ENCODE measurements around the gene SRSF2. TPM values are rescaled to one million over a fixed set of nuclear protein-coding genes. Genes with fewer than 3 reads are reported as not detected.

Gene SRSF2
- total and polyA plus RNA-seq, 2 experiments from 2014 or later = 123 to 165 TPM

DNA sequence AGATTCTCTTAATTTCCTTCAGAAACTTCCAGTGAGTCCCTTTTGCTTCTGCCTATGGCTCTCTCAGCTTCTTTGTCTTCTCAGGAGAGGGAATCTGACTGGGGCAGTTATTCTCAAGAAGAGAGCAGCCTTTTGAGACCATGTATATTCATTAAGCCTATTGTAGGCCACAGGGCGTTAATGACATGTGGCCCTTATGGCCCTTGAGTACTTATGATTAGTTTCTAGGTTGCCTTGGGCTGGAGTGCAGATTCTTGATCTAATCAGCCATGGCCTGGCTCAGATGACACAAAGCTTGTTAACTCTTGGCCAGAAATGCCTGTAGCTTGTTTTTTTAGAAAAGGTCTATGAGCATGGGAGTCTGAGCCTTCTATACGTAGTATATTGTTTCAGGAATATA is 18.2 kb upstream of the SRSF2 start:
- WGBS, 2 experiments (ENCODE audit: low coverage in 1 of 2, low lambda C conversion rate in 2 of 2, missing lambda C conversion rate in 2 of 2) = 98 to 100% methylated on average over 2 of the region's 2 CpGs
- in situ Hi-C loops (cut with MboI) = no loop called here
- H3K4me1 ChIP-seq (ENCODE audit: insufficient read depth) = no peaks in the 10 kb centered on the region
- H2AFZ ChIP-seq = no peak overlapping the region
- no peak overlapping the region for H3K4me3 ChIP-seq
- H3K79me2 ChIP-seq (ENCODE audit: insufficient read depth) = no peaks in the 10 kb centered on the region
- no peak overlapping the region for H3K27ac ChIP-seq
- H3K4me2 ChIP-seq (ENCODE audit: unreplicated experiment) = no peak overlapping the region
- H4K20me1 ChIP-seq (ENCODE audit: insufficient read depth) = no peaks in the 10 kb centered on the region
- no peaks in the 10 kb centered on the region for H3K27me3 ChIP-seq (replicated peaks; ENCODE audit: insufficient read depth)
- TF ChIP-seq EZH2 (IDR thresholded peaks at IDR 0.05; ENCODE audit: insufficient read depth, poor library complexity, severe bottlenecking) = no peak
- no peak for TF ChIP-seq EZH2phosphoT487 (IDR thresholded peaks at IDR 0.05; ENCODE audit: insufficient read depth, low read depth)
- no peak overlapping the region for H3K9ac ChIP-seq
- H3K9me2 ChIP-seq (ENCODE audit: insufficient read depth) = no peaks in the 10 kb centered on the region
- H3F3A ChIP-seq (ENCODE audit: insufficient read depth) = no peaks in the 10 kb centered on the region
- no peaks in the 10 kb centered on the region for H3K9me3 ChIP-seq (ENCODE audit: low read depth)
- no peak for DNase-seq
- H3K36me3 ChIP-seq (ENCODE audit: low read depth) = 0 out of 2 replicates have a peak, but pooled peaks cover 6% of the 10 kb centered on the region

DNA sequence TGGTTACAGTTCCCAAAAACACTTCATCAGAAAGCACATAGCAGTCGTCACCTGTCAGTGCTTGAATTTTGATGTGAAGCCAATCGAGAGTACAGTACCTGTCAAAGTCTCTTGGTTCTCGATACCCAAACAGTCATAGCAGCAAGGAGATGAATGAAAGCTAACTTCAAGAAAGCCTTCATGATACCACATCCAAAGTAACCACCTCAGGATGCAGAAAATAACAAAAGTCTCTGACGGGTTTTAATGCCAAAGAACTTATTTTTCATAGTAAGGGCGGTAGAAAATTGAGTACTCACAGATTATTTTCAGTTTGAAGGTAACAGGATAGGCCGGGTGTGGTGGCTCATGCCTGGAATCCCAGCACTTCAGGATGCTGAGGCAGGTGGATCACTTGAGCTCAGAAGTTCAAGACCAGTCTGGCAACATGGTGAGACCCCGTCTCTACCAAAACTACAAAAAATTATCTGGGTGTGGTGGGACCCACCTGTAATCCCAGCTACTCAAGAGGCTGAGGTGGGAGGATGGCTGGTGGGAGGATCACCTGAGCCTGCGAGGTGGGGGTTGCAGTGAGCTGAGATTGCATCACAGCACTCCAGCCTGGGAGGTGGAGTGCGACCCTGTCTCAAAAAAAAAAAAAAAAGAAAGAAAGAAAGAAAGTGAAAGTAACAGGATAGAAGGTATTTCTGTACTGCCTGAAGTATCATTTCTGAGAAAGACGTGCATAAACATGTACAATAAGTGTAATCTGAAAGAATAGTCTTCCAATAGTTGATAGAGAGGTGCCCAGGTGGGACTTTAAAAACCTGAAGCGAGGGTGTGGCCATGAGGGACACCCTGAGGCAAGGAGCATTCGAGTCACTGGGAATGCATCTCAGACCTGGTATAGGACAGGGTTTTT is 16.2 kb upstream of the SRSF2 start:
- no peak overlapping the region for H3K27ac ChIP-seq
- H3F3A ChIP-seq (ENCODE audit: insufficient read depth) = no peaks in the 10 kb centered on the region
- no peaks in the 10 kb centered on the region for H3K79me2 ChIP-seq (ENCODE audit: insufficient read depth)
- H3K36me3 ChIP-seq (ENCODE audit: low read depth) = 0 out of 2 replicates have a peak, but pooled peaks cover 6% of the 10 kb centered on the region
- 94 to 97% methylated on average over 11 to 12 of the region's 12 CpGs for WGBS, 2 experiments (ENCODE audit: low coverage in 1 of 2, low lambda C conversion rate in 2 of 2, missing lambda C conversion rate in 2 of 2)
- in situ Hi-C loops (cut with MboI) = no loop called here
- H4K20me1 ChIP-seq (ENCODE audit: insufficient read depth) = no peaks in the 10 kb centered on the region
- no peak for DNase-seq
- H3K27me3 ChIP-seq (replicated peaks; ENCODE audit: insufficient read depth) = no peaks in the 10 kb centered on the region
- no peaks in the 10 kb centered on the region for H3K4me1 ChIP-seq (ENCODE audit: insufficient read depth)
- H3K9ac ChIP-seq = no peak overlapping the region
- H3K9me2 ChIP-seq (ENCODE audit: insufficient read depth) = no peaks in the 10 kb centered on the region
- TF ChIP-seq EZH2phosphoT487 (IDR thresholded peaks at IDR 0.05; ENCODE audit: insufficient read depth, low read depth) (no peak), EZH2 (IDR thresholded peaks at IDR 0.05; ENCODE audit: insufficient read depth, poor library complexity, severe bottlenecking) (no peak)
- no peak overlapping the region for H3K4me2 ChIP-seq (ENCODE audit: unreplicated experiment)
- H3K4me3 ChIP-seq = no peak overlapping the region
- no peaks in the 10 kb centered on the region for H3K9me3 ChIP-seq (ENCODE audit: low read depth)
- H2AFZ ChIP-seq = no peak overlapping the region

DNA sequence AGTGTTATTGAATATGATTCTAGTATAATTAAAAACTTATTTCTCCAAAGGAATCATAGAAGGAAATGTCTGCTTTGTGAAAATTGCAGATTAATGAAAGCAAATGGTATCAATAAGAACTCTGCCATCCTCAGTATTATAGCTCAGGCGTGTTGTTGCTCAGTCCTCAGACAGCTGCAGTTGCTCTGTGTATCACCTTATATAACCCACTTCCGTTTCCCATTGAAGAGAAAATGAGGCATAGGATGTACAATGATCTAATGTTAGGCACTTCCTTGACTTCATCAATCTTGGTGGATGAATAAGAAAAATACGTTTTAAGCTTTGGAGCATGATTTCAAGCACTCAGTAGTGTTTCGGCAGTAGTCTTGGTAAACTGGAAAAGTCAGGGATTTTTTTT is 14.9 kb upstream of the SRSF2 start:
- no peak overlapping the region for H3K4me3 ChIP-seq
- TF ChIP-seq EZH2phosphoT487 (IDR thresholded peaks at IDR 0.05; ENCODE audit: insufficient read depth, low read depth) (no peak), EZH2 (IDR thresholded peaks at IDR 0.05; ENCODE audit: insufficient read depth, poor library complexity, severe bottlenecking) (no peak)
- 82 to 90% methylated on average over 4 of the region's 4 CpGs for WGBS, 2 experiments (ENCODE audit: low coverage in 1 of 2, low lambda C conversion rate in 2 of 2, missing lambda C conversion rate in 2 of 2)
- H3K79me2 ChIP-seq (ENCODE audit: insufficient read depth) = no peaks in the 10 kb centered on the region
- H2AFZ ChIP-seq = no peak overlapping the region
- no peaks in the 10 kb centered on the region for H3K27me3 ChIP-seq (replicated peaks; ENCODE audit: insufficient read depth)
- no peaks in the 10 kb centered on the region for H3F3A ChIP-seq (ENCODE audit: insufficient read depth)
- no peak overlapping the region for H3K4me2 ChIP-seq (ENCODE audit: unreplicated experiment)
- DNase-seq = no peak
- no peak overlapping the region for H3K27ac ChIP-seq
- no peaks in the 10 kb centered on the region for H3K4me1 ChIP-seq (ENCODE audit: insufficient read depth)
- H4K20me1 ChIP-seq (ENCODE audit: insufficient read depth) = no peaks in the 10 kb centered on the region
- in situ Hi-C loops (cut with MboI) = no loop called here
- no peak overlapping the region for H3K9ac ChIP-seq
- no peaks in the 10 kb centered on the region for H3K9me2 ChIP-seq (ENCODE audit: insufficient read depth)
- H3K36me3 ChIP-seq (ENCODE audit: low read depth) = 0 out of 2 replicates have a peak, but pooled peaks cover 3% of the 10 kb centered on the region
- H3K9me3 ChIP-seq (ENCODE audit: low read depth) = no peaks in the 10 kb centered on the region

DNA sequence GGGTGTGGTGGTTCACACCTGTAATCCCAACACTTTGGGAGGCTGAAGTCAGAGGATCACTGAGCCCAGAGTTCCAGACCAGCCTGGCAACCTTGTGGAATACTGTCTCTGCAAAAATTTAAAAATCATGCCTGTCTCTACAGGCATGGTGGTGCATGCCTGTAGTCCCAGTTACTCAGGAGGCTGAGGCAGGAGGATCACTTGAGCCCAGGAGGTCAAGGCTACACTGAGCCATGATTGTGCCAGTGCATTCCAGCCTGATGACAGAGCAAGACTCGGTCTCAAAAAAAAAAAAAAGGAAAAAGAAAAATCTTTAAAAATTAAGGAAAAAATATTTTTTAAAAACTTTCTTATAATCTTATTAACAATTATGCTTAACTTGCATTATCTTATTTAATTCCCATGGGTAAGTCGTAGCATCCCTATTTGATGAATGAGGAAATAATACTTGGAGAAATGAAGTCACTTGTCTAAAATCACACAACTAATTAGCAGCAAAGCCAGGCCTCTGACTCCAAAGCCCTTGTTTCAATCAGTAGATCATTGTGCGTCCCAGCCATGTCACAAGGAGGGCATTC is 14.4 kb upstream of the SRSF2 start:
- no peak overlapping the region for H3K4me2 ChIP-seq (ENCODE audit: unreplicated experiment)
- no peak overlapping the region for H3K27ac ChIP-seq
- H3K36me3 ChIP-seq (ENCODE audit: low read depth) = no peaks in the 10 kb centered on the region
- no peaks in the 10 kb centered on the region for H4K20me1 ChIP-seq (ENCODE audit: insufficient read depth)
- H3F3A ChIP-seq (ENCODE audit: insufficient read depth) = no peaks in the 10 kb centered on the region
- no peaks in the 10 kb centered on the region for H3K4me1 ChIP-seq (ENCODE audit: insufficient read depth)
- in situ Hi-C loops (cut with MboI) = no loop called here
- no peak overlapping the region for H2AFZ ChIP-seq
- H3K9ac ChIP-seq = no peak overlapping the region
- no peaks in the 10 kb centered on the region for H3K9me3 ChIP-seq (ENCODE audit: low read depth)
- no peaks in the 10 kb centered on the region for H3K79me2 ChIP-seq (ENCODE audit: insufficient read depth)
- no peak overlapping the region for H3K4me3 ChIP-seq
- no peak for DNase-seq
- no peaks in the 10 kb centered on the region for H3K9me2 ChIP-seq (ENCODE audit: insufficient read depth)
- TF ChIP-seq EZH2phosphoT487 (IDR thresholded peaks at IDR 0.05; ENCODE audit: insufficient read depth, low read depth) = no peak
- no peak for TF ChIP-seq EZH2 (IDR thresholded peaks at IDR 0.05; ENCODE audit: insufficient read depth, poor library complexity, severe bottlenecking)
- WGBS, 2 experiments (ENCODE audit: low coverage in 1 of 2, low lambda C conversion rate in 2 of 2, missing lambda C conversion rate in 2 of 2) = 76% methylated on average over 3 of the region's 3 CpGs
- no peaks in the 10 kb centered on the region for H3K27me3 ChIP-seq (replicated peaks; ENCODE audit: insufficient read depth)
